Measurements from ENCODE around the gene THEMIS2. TPM values are rescaled to one million over a fixed set of nuclear protein-coding genes. Genes with fewer than 3 reads are reported as not detected.

THEMIS2 gene
- total and polyA plus RNA-seq, 5 donors from 2014 or later = 37.9 to 69.9 (median 59.2) TPM

DNA sequence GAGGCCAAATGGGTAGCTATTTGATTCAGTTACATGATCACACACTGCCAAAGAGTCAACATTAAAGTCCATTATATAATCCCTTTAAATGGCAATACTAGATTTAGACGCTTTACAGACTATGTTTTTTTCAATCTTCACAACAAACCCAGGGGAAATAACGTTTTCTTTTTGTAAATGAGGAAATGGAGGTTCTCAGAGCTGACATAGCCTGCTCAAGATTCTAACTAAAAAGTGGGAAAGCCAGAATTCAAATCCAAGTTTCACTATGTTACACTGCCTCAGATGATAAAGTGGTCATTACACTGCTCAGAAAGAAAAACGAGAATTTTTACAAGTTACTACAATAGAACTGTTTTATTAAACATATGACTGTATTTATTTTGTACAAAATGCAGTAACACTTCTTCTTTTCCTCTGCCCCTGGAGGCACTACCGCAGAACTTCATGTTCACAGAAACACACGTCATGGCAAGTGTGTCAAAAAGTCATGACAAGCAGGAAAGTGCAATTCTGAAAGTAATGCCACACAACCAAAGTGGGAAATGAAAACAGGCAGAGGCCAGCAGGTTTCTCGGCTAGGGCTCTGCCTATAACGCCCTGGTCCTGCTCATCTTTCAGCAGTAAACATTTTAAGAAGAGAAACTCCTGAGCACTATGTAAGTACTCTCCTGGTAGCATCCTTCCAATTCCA lies 19.0 kb downstream of the THEMIS2 start:
- peaks cover 0 to 2% (median 0%) of the 10 kb centered on the region in 7 donors for H3K9me3 Mint-ChIP-seq
- peak overlapping the region in 3 of 4 donors; percentile 5 to 41 (median 7) for H3K4me3 Mint-ChIP-seq
- H3K36me3 ChIP-seq (ENCODE audit: control insufficient read depth, insufficient read depth, low read length) = peaks cover 70% of the 10 kb centered on the region
- H3K9me3 ChIP-seq (ENCODE audit: control insufficient read depth in 2 of 2, low read length in 2 of 2) = no peaks in the 10 kb centered on the region
- H3K27ac Mint-ChIP-seq = peak overlapping the region; percentile 81 to 97 (median 89)
- no peaks in the 10 kb centered on the region for H3K27me3 ChIP-seq (ENCODE audit: control insufficient read depth, insufficient read depth, low read length)
- peaks cover 37% of the 10 kb centered on the region for H3K4me1 ChIP-seq (ENCODE audit: control insufficient read depth, insufficient read depth, low read length, poor library complexity, severe bottlenecking)
- no peak overlapping the region for H3K4me3 ChIP-seq (ENCODE audit: low read depth, low read length)
- peak; percentile 20 to 33 for ATAC-seq (ENCODE audit: low read depth in 2 of 2)
- peaks cover 6 to 57% (median 35%) of the 10 kb centered on the region in 4 donors for H3K4me1 Mint-ChIP-seq
- H3K36me3 Mint-ChIP-seq = peaks cover 46% of the 10 kb centered on the region
- H3K27ac ChIP-seq (ENCODE audit: insufficient read depth, low read length, poor library complexity, severe bottlenecking) = peak overlapping the region; percentile 63
- DNase-seq = peak in 2 of 3 donors; percentile 32 to 59
- no peaks in the 10 kb centered on the region for H3K27me3 Mint-ChIP-seq

DNA sequence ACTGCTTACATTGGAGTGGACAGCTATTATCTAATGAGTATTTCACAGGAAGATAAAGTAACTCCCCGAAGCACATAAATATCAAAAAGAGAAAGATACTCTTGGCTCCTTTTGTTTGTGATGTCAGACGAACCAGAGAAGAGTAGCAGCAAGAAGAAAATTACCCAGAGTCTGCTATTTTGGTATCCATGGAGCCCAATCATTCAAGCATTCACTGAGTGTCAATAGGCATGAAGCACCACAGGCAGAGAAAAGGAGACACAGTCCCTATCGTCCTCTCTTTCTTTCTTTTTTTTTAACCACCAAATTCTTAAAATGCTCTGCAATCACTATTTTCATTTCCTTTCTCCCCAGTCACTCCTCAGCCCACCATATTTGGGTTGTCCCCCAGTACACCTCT lies 22.2 kb downstream of the THEMIS2 start:
- Histone ChIP-seq H3K4me3 (ENCODE audit: low read depth, low read length) (no peak overlapping the region), H3K27ac (ENCODE audit: insufficient read depth, low read length, poor library complexity, severe bottlenecking) (no peak overlapping the region), H3K27me3 (ENCODE audit: control insufficient read depth, insufficient read depth, low read length) (no peaks in the 10 kb centered on the region), H3K9me3 (ENCODE audit: control insufficient read depth in 2 of 2, low read length in 2 of 2) (no peaks in the 10 kb centered on the region), H3K4me1 (ENCODE audit: control insufficient read depth, insufficient read depth, low read length, poor library complexity, severe bottlenecking) (peaks cover 19% of the 10 kb centered on the region), H3K36me3 (ENCODE audit: control insufficient read depth, insufficient read depth, low read length) (peaks cover 74% of the 10 kb centered on the region)
- no peaks in the 10 kb centered on the region for H3K9me3 Mint-ChIP-seq
- H3K27ac Mint-ChIP-seq = peak overlapping the region; percentile 29 to 42 (median 30)
- peaks cover 0 to 30% (median 20%) of the 10 kb centered on the region in 4 donors for H3K4me1 Mint-ChIP-seq
- DNase-seq (no peak), ATAC-seq (ENCODE audit: low read depth in 2 of 2) (no peak)
- H3K36me3 Mint-ChIP-seq = peaks cover 41% of the 10 kb centered on the region
- no peak overlapping the region for H3K4me3 Mint-ChIP-seq
- no peaks in the 10 kb centered on the region for H3K27me3 Mint-ChIP-seq

DNA sequence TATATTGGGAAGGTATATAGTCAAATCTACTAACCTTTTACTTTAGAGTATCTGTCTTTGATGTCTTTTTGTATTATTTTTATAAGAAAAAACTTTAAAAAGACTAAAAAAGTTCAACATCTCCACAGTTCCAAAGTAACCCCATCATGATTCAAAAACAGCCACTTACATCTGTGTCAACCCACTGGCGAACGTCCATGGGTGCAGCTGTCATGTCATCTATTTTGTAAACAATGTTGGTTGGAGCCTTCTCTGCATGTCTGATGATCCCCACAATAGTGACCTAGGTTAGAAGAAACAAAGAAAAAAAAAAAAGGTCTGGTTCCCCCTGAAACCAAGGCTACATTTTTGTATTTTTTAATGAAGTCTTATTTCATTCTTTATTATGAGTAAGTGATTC lies 34.4 kb downstream of the THEMIS2 start:
- no peak overlapping the region for H3K4me3 ChIP-seq (ENCODE audit: low read depth, low read length)
- Mint-ChIP-seq H3K9me3 (no peaks in the 10 kb centered on the region), H3K27ac (no peak overlapping the region), H3K36me3 (peaks cover 26% of the 10 kb centered on the region), H3K4me1 (peaks cover 0 to 20% (median 8%) of the 10 kb centered on the region in 4 donors), H3K4me3 (no peak overlapping the region), H3K27me3 (no peaks in the 10 kb centered on the region)
- peaks cover 81% of the 10 kb centered on the region for H3K36me3 ChIP-seq (ENCODE audit: control insufficient read depth, insufficient read depth, low read length)
- no peaks in the 10 kb centered on the region for H3K9me3 ChIP-seq (ENCODE audit: control insufficient read depth in 2 of 2, low read length in 2 of 2)
- no peak for DNase-seq
- ATAC-seq (ENCODE audit: low read depth in 2 of 2) = no peak
- no peaks in the 10 kb centered on the region for H3K4me1 ChIP-seq (ENCODE audit: control insufficient read depth, insufficient read depth, low read length, poor library complexity, severe bottlenecking)
- H3K27me3 ChIP-seq (ENCODE audit: control insufficient read depth, insufficient read depth, low read length) = no peaks in the 10 kb centered on the region
- H3K27ac ChIP-seq (ENCODE audit: insufficient read depth, low read length, poor library complexity, severe bottlenecking) = no peak overlapping the region

DNA sequence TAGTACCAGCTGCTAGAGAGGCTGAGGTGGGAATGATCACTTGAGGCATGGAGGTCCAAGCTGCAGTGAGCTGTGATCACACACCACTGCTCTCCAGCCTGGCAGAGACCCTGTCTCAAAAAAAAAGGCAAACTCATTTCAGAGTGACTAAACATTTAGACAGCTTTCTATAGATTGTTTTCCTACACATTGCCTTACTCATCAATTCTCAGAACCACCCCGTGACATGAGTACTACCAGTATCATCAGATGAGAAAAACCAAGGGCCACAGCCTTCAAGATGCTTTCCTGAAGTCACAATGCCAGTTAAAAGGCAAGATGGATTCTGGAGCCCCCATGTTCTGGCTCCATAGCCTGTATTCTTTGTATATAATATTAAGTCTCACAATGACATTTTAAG lies 40.1 kb downstream of the THEMIS2 start:
- Mint-ChIP-seq H3K4me3 (peak overlapping the region; percentile 46 to 84 (median 68)), H3K27ac (peak overlapping the region; percentile 52 to 100 (median 63))

DNA sequence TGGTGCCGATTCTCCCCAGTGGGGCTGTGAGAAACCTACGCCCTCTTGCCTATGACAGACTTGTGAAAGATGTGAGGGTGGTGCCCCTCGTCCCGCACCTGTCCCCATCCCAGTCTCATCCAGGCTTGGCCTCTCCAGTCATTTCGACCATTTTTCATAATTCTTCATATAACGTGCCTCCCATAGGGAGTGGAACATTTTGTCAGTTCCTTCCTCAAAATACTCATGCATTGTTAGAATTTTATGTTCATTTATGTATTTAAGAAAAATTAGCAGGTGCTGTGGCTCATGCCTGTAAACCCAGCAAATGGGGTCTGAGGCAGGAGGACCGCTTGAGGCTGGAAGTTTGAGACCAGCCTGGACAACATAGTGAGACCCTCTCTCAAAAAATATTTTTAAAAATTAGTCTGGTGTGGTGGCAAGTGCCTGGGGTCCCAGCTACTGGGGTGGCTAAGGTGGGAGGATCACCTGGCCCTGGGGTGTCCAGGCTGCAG lies 42.8 kb downstream of the THEMIS2 start:
- peaks cover 12% of the 10 kb centered on the region for H3K4me1 ChIP-seq (ENCODE audit: control insufficient read depth, insufficient read depth, low read length, poor library complexity, severe bottlenecking)
- H3K27ac ChIP-seq (ENCODE audit: insufficient read depth, low read length, poor library complexity, severe bottlenecking) = peak overlapping the region; percentile 93
- no peaks in the 10 kb centered on the region for H3K27me3 ChIP-seq (ENCODE audit: control insufficient read depth, insufficient read depth, low read length)
- no peak for DNase-seq
- no peaks in the 10 kb centered on the region for H3K9me3 ChIP-seq (ENCODE audit: control insufficient read depth in 2 of 2, low read length in 2 of 2)
- H3K9me3 Mint-ChIP-seq = peaks cover 0 to 2% (median 0%) of the 10 kb centered on the region in 7 donors
- peaks cover 0 to 32% (median 21%) of the 10 kb centered on the region in 4 donors for H3K4me1 Mint-ChIP-seq
- peaks cover 13% of the 10 kb centered on the region for H3K36me3 Mint-ChIP-seq
- no peak for ATAC-seq (ENCODE audit: low read depth in 2 of 2)
- peaks cover 17% of the 10 kb centered on the region for H3K36me3 ChIP-seq (ENCODE audit: control insufficient read depth, insufficient read depth, low read length)
- peaks cover 19% of the 10 kb centered on the region for H3K27me3 Mint-ChIP-seq
- peak overlapping the region; percentile 99 to 100 (median 100) for H3K27ac Mint-ChIP-seq
- H3K4me3 ChIP-seq (ENCODE audit: low read depth, low read length) = peak overlapping the region; percentile 43
- peak overlapping the region in 3 of 4 donors; percentile 94 to 100 (median 100) for H3K4me3 Mint-ChIP-seq

More for the DNA sequence above, 40.1 kb downstream of the THEMIS2 start:
- H3K36me3 Mint-ChIP-seq = peaks cover 23% of the 10 kb centered on the region
- no peaks in the 10 kb centered on the region for H3K27me3 ChIP-seq (ENCODE audit: control insufficient read depth, insufficient read depth, low read length)
- H3K27ac ChIP-seq (ENCODE audit: insufficient read depth, low read length, poor library complexity, severe bottlenecking) = no peak overlapping the region
- peaks cover 12% of the 10 kb centered on the region for H3K4me1 ChIP-seq (ENCODE audit: control insufficient read depth, insufficient read depth, low read length, poor library complexity, severe bottlenecking)
- peaks cover 42% of the 10 kb centered on the region for H3K36me3 ChIP-seq (ENCODE audit: control insufficient read depth, insufficient read depth, low read length)
- peak in 1 of 3 donors; percentile 60 for DNase-seq
- peaks cover 0 to 2% (median 0%) of the 10 kb centered on the region in 7 donors for H3K9me3 Mint-ChIP-seq
- peaks cover 2% of the 10 kb centered on the region for H3K27me3 Mint-ChIP-seq
- peaks cover 0 to 41% (median 22%) of the 10 kb centered on the region in 4 donors for H3K4me1 Mint-ChIP-seq
- no peak for ATAC-seq (ENCODE audit: low read depth in 2 of 2)
- H3K9me3 ChIP-seq (ENCODE audit: control insufficient read depth in 2 of 2, low read length in 2 of 2) = no peaks in the 10 kb centered on the region
- no peak overlapping the region for H3K4me3 ChIP-seq (ENCODE audit: low read depth, low read length)

DNA sequence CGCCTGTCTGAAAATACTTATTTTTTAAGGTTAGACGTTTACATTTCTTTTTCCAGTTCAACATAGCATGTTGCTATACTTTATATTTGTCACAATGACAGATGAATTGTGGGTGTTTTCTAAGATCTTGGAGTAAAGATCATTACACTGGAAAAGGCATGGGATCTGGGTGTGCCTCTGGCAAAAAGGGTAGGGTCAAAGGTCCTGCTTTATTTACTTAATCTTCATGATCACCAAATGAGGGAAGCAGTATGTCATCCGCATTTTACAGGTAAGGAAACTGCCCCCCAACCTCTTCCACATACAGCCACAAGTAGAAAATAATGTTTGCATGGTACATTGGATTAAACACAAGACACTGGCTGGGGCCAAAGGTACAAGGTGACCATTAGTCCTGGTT lies 49.9 kb downstream of the THEMIS2 start:
- Mint-ChIP-seq H3K9me3 (peaks cover 0 to 2% (median 0%) of the 10 kb centered on the region in 7 donors), H3K27me3 (peaks cover 36% of the 10 kb centered on the region), H3K36me3 (peaks cover 4% of the 10 kb centered on the region), H3K4me3 (no peak overlapping the region), H3K27ac (no peak overlapping the region), H3K4me1 (no peaks in the 10 kb centered on the region)
- ATAC-seq (ENCODE audit: low read depth in 2 of 2) = no peak
- Histone ChIP-seq H3K9me3 (ENCODE audit: control insufficient read depth in 2 of 2, low read length in 2 of 2) (no peaks in the 10 kb centered on the region), H3K36me3 (ENCODE audit: control insufficient read depth, insufficient read depth, low read length) (no peaks in the 10 kb centered on the region), H3K4me3 (ENCODE audit: low read depth, low read length) (no peak overlapping the region), H3K4me1 (ENCODE audit: control insufficient read depth, insufficient read depth, low read length, poor library complexity, severe bottlenecking) (no peaks in the 10 kb centered on the region), H3K27ac (ENCODE audit: insufficient read depth, low read length, poor library complexity, severe bottlenecking) (no peak overlapping the region), H3K27me3 (ENCODE audit: control insufficient read depth, insufficient read depth, low read length) (peaks cover 2% of the 10 kb centered on the region)
- no peak for DNase-seq

DNA sequence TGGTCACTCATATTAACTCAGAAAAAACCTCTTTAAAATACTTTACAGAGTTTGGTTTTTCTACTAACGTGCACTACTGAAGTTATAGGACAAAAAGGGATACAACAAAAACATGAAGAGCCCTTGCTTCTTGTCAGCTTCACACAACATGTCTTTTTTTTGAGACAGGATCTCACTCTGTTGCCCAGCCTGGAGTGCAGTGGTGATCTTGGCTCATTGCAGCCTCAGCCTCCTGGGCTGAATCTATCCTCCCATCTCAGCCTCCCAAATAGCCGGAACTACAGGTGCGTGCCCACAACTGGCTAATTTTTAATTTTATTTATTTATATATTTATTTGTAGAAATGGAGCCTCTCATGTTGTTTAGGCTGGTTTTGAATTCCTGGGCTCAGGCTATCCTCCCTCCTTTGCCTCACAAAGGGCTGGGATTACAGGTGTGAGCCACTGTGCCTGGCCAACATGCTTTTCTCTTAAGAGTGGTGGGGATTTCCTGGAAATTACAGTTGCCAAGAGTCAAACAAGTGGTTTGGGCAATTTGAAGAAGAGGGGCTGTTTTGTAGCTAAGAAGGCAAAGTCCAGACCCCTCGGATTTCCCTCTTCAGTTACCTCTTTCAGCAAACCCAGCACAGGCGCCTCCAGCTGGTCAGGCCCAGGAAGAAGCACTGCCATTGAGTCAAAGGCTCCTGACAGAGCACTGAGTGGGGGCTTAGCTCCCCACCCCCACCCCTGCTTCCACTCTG lies 56.0 kb downstream of the THEMIS2 start:
- H3K36me3 Mint-ChIP-seq = peaks cover 4% of the 10 kb centered on the region
- H3K27ac Mint-ChIP-seq = no peak overlapping the region
- H3K9me3 Mint-ChIP-seq = peaks cover 0 to 4% (median 0%) of the 10 kb centered on the region in 7 donors
- H3K27me3 ChIP-seq (ENCODE audit: control insufficient read depth, insufficient read depth, low read length) = peaks cover 2% of the 10 kb centered on the region
- DNase-seq (no peak), ATAC-seq (ENCODE audit: low read depth in 2 of 2) (no peak)
- H3K4me1 Mint-ChIP-seq = no peaks in the 10 kb centered on the region
- H3K4me1 ChIP-seq (ENCODE audit: control insufficient read depth, insufficient read depth, low read length, poor library complexity, severe bottlenecking) = no peaks in the 10 kb centered on the region
- peaks cover 34% of the 10 kb centered on the region for H3K27me3 Mint-ChIP-seq
- no peak overlapping the region for H3K4me3 Mint-ChIP-seq
- no peaks in the 10 kb centered on the region for H3K36me3 ChIP-seq (ENCODE audit: control insufficient read depth, insufficient read depth, low read length)
- no peak overlapping the region for H3K27ac ChIP-seq (ENCODE audit: insufficient read depth, low read length, poor library complexity, severe bottlenecking)
- no peak overlapping the region for H3K4me3 ChIP-seq (ENCODE audit: low read depth, low read length)
- no peaks in the 10 kb centered on the region for H3K9me3 ChIP-seq (ENCODE audit: control insufficient read depth in 2 of 2, low read length in 2 of 2)
